A549 (cell line): ENCODE measurements around the gene ZNF618. TPM values are rescaled to one million over a fixed set of nuclear protein-coding genes. Genes with fewer than 3 reads are reported as not detected.

Experiments
- ATAC-seq, 2 experiments: fragments of 200-7000 bp in 1 of 2; fragments of >200 bp in 1 of 2; cut with Nextera tagmentation in 1 of 2; cut with Tn5 transposase in 1 of 2; 3 replicates each; pipeline versions ENCODE4 v1.8.0 to v1.9.1; 2018 to 2020; ENCODE audit warnings: mild to moderate bottlenecking in 1 of 2, moderate library complexity in 1 of 2
- CTCF ChIA-PET: fragments of 300-600 bp; sonication (Branson Sonifier 250); formaldehyde crosslinking; extraction: SDS; loops from one replicate; lab custom pipeline; 2021; ENCODE audit warnings: antibody characterized with exemption, inconsistent platforms; lab: Yijun Ruan, JAX
- POLR2A ChIA-PET: fragments of 350-600 bp; formaldehyde crosslinking; extraction: SDS; loops from one replicate; lab custom pipeline; 2021; ENCODE audit warnings: antibody characterized with exemption, inconsistent platforms; lab: Yijun Ruan, JAX
- DNase-seq, 2 experiments: peaks; one replicate each; pipeline versions ENCODE4 v3.0.0 to v3.0.0-alpha.2; 2011 to 2016; ENCODE audit warnings: low read depth in 1 of 2, low spot score in 1 of 2
- FAIRE-seq: peaks from 2 replicates; lab custom pipeline; 2011; peaks lifted over from hg19 to GRCh38; lab: Jason Lieb, UNC
- H3K27ac ChIP-seq, 2 experiments: fragments of >200 bp; sonication (Bioruptor Twin); formaldehyde crosslinking; 3 replicates each; pipeline ENCODE4 v1.5.1; 2016 to 2017
- H3K4me1 ChIP-seq: fragments of >200 bp; sonication (Bioruptor Twin); formaldehyde crosslinking; 3 replicates; pipeline ENCODE4 v1.6.1; 2016
- H3K4me2 ChIP-seq: fragments of >200 bp; sonication (Bioruptor Twin); formaldehyde crosslinking; 3 replicates; pipeline ENCODE4 v1.6.1; 2016
- H3K4me3 ChIP-seq: fragments of >200 bp; sonication (Bioruptor Twin); formaldehyde crosslinking; 3 replicates; pipeline ENCODE4 v1.5.1; 2016
- H3K9me3 ChIP-seq: fragments of >200 bp; sonication (Bioruptor Twin); formaldehyde crosslinking; 3 replicates; pipeline ENCODE4 v1.6.1; 2016
- CTCF ChIP-seq: fragments of >200 bp; sonication (Bioruptor Twin); formaldehyde crosslinking; IDR thresholded peaks from 3 replicates; pipeline ENCODE4 v1.5.1; 2016
- ELK1 ChIP-seq: fragments of 150-350 bp; IDR thresholded peaks from 2 replicates; pipeline ENCODE4 v1.6.1; 2014; ENCODE audit warnings: low read depth, mild to moderate bottlenecking, low read length
- ESRRA ChIP-seq: fragments of 150-350 bp; IDR thresholded peaks from 2 replicates; pipeline ENCODE4 v1.6.1; 2014; ENCODE audit warnings: mild to moderate bottlenecking, low read length, borderline replicate concordance
- FOSL2 ChIP-seq, 2 experiments: fragments of 450-650 bp in 1 of 2; fragments of >200 bp in 1 of 2; sonication (Bioruptor Twin) in 1 of 2; formaldehyde crosslinking; IDR thresholded peaks; 2 replicates each; pipeline versions ENCODE4 v1.5.0 to v1.6.1; 2016 to 2020; ENCODE audit warnings: mild to moderate bottlenecking in 1 of 2, moderate library complexity in 1 of 2
- FOXS1 ChIP-seq: fragments of 250-450 bp; sonication (Bioruptor Pico); IDR thresholded peaks from 2 replicates; pipeline ENCODE4 v1.5.0; 2020; ENCODE audit warnings: mild to moderate bottlenecking, moderate library complexity
- GATA3 ChIP-seq: IDR thresholded peaks from 2 replicates; pipeline ENCODE4 v1.6.1; 2012; ENCODE audit warnings: borderline replicate concordance
- HES2 ChIP-seq: fragments of >200 bp; sonication (Bioruptor Twin); formaldehyde crosslinking; IDR thresholded peaks from 2 replicates; pipeline ENCODE4 v1.6.1; 2016
- HOXB5 ChIP-seq: fragments of 250-450 bp; sonication (Bioruptor Pico); IDR thresholded peaks from 2 replicates; pipeline ENCODE4 v1.5.0; 2020; ENCODE audit warnings: mild to moderate bottlenecking, moderate library complexity
- KDM5A ChIP-seq: fragments of 200-600 bp; sonication (generic); IDR thresholded peaks from 2 replicates; pipeline ENCODE4 v1.6.1; 2016; ENCODE audit warnings: antibody characterized with exemption, mild to moderate bottlenecking
- MAZ ChIP-seq: fragments of 150-350 bp; IDR thresholded peaks from 2 replicates; pipeline ENCODE4 v1.6.1; 2014; ENCODE audit warnings: antibody characterized with exemption, low read depth, low read length, borderline replicate concordance
- MYC ChIP-seq: IDR thresholded peaks from 2 replicates; pipeline ENCODE4 v1.6.1; 2012; ENCODE audit warnings: mild to moderate bottlenecking, inconsistent platforms, low read length, improper control_type of control experiment, borderline replicate concordance
- PBX3 ChIP-seq: IDR thresholded peaks from 2 replicates; pipeline ENCODE4 v1.6.1; 2012
- POLR2A ChIP-seq: IDR thresholded peaks from 2 replicates; pipeline ENCODE4 v1.6.1; 2012; ENCODE audit warnings: mild to moderate bottlenecking, low read length
- RCOR1 ChIP-seq: fragments of 150-350 bp; IDR thresholded peaks from 2 replicates; pipeline ENCODE4 v1.6.1; 2014; ENCODE audit warnings: antibody characterized with exemption, low read length, low read depth
- REST ChIP-seq: fragments of 200-600 bp; sonication (generic); IDR thresholded peaks from 2 replicates; pipeline ENCODE4 v1.6.1; 2016; ENCODE audit warnings: antibody characterized with exemption, mild to moderate bottlenecking, moderate library complexity
- SMC3 ChIP-seq: fragments of >200 bp; sonication (Bioruptor Twin); formaldehyde crosslinking; IDR thresholded peaks from 3 replicates; pipeline ENCODE4 v1.6.1; 2018; ENCODE audit warnings: inconsistent platforms
- ZC3H11A ChIP-seq: fragments of 450-650 bp; IDR thresholded peaks from 2 replicates; pipeline ENCODE4 v1.6.1; 2014; ENCODE audit warnings: antibody characterized with exemption, mild to moderate bottlenecking
- ZFP36 ChIP-seq: fragments of 450-650 bp; IDR thresholded peaks from 2 replicates; pipeline ENCODE4 v1.6.1; 2014; ENCODE audit warnings: borderline replicate concordance; ENCODE audit not compliant: partially characterized antibody
- WGBS: methylation state at CpG from one replicate; pipeline ENCODE4 v1.1.6; 2017; ENCODE audit errors: missing lambda C conversion rate; 5-methylcytosine and 5-hydroxymethylcytosine counted together
- polyA plus RNA-seq, 4 experiments: library from polyadenylated mRNA; depleted of rRNA in 3 of 4; stranded (reverse); fragments of >200 nt; fragmentation: RNase III in 1 of 4; extraction: RNeasy Plus Mini Kit Qiagen cat#74134 plus additional on column Dnase treatment in 1 of 4; gene quantifications; 2 replicates in 3 of 4; 3 replicates in 1 of 4; pipeline ENCODE4 v1.2.3, GENCODE V29; 2011 to 2017

Gene ZNF618
- polyA plus RNA-seq, 2 of the 4 experiments (the other 2 are of a cell fraction) = 9.0 to 10.0 TPM

- CTCF ChIA-PET = interaction anchor here (0.9 to 2.8 kb wide), 5 partner anchors 12 to 252 kb away, joined by 3 to 16 read pairs (median 6); no protein-coding TSS in a partner anchor
- Histone ChIP-seq H3K9me3 (peaks cover 2% of the 10 kb centered on the region; the same call in 1 of the 3 replicates), H3K4me3 (no peak overlapping the region), H3K4me1 (no peaks in the 10 kb centered on the region), H3K4me2 (no peak overlapping the region), H3K27ac (no peak overlapping the region)
- TF ChIP-seq REST (no peak), CTCF (no peak), ZFP36 (no peak), HES2 (no peak), SMC3 (no peak), KDM5A (no peak), HOXB5 (CRISPR knock-in tag) (no peak), GATA3 (no peak), MAZ (no peak), POLR2A (no peak), ELK1 (no peak), FOSL2 (IDR thresholded peaks at IDR 0.05) (no peak), FOSL2 (CRISPR knock-in tag; IDR thresholded peaks at IDR 0.05) (no peak), ZC3H11A (no peak), PBX3 (no peak)
- DNase-seq (no peak), FAIRE-seq (no peak), ATAC-seq (no peak)
- POLR2A ChIA-PET = no interaction called here
- WGBS = 89% methylated on average over 8 of the region's 8 CpGs
Observed at GRCh38 chr9:114060070-114060469, 184.0 kb downstream of the ZNF618 start.

GRCh38 chr9:114060711-114061110 lies 184.6 kb downstream of the ZNF618 start:
- Histone ChIP-seq H3K4me3 (no peak overlapping the region), H3K4me1 (no peaks in the 10 kb centered on the region), H3K9me3 (peaks cover 2% of the 10 kb centered on the region; the same call in 1 of the 3 replicates), H3K4me2 (no peak overlapping the region), H3K27ac (no peak overlapping the region)
- ChIA-PET CTCF (interaction anchor here (0.9 to 2.8 kb wide), 4 partner anchors 12 to 253 kb away, joined by 3 to 16 read pairs (median 5); no protein-coding TSS in a partner anchor), POLR2A (no interaction called here)
- FAIRE-seq = no peak
- no peak for DNase-seq
- 89% methylated on average over 9 of the region's 9 CpGs for WGBS
- peak in 1 of 2 experiments; percentile 15; a peak in 3 of 6 replicates for ATAC-seq
- TF ChIP-seq REST (no peak), ESRRA (no peak), MYC (no peak), FOXS1 (CRISPR knock-in tag) (no peak), ZC3H11A (no peak), RCOR1 (no peak)
